T-helper 2 cell treated with Interferon-gamma antibody and Interleukin-4, amounts not matched to agents 100 ng/mL and 5 ng/mL, for 36 hours (primary cell): ENCODE results near the gene CACNA2D2. TPM values are rescaled to one million over a fixed set of nuclear protein-coding genes. Genes with fewer than 3 reads are reported as not detected.

Source experiments
- intact Hi-C: fragments of 100-400 bp; cut with micrococcal nuclease; formaldehyde crosslinking; loops from one replicate; pipeline ENCODE4 v1.15.1; 2023
- total RNA-seq: library from RNA; stranded (reverse); gene quantifications from 2 replicates; pipeline ENCODE4 v1.2.3, GENCODE V29; 2022

CACNA2D2 gene
- total RNA-seq, 1 donor from 2014 or later = 0.41 TPM

- intact Hi-C loops = no loop called here
Observed at GRCh38 chr3:50502225-50502583, 1.2 kb downstream of the CACNA2D2 start.

- intact Hi-C loops = no loop called here
Observed at GRCh38 chr3:50495609-50496423, 7.6 kb downstream of the CACNA2D2 start.

GRCh38 chr3:50494126-50494525 is 9.3 kb downstream of the CACNA2D2 start:
- intact Hi-C loops = no loop called here

GRCh38 chr3:50493623-50494022 is 9.8 kb downstream of the CACNA2D2 start:
- intact Hi-C loops = no loop called here

- intact Hi-C loops = no loop called here
Observed at GRCh38 chr3:50493086-50493485, 10.3 kb downstream of the CACNA2D2 start.

- intact Hi-C loops = no loop called here
Observed at GRCh38 chr3:50491023-50491422, 12.4 kb downstream of the CACNA2D2 start.

GRCh38 chr3:50490424-50490823 is 13.0 kb downstream of the CACNA2D2 start:
- intact Hi-C loops = no loop called here

- intact Hi-C loops = no loop called here
Observed at GRCh38 chr3:50487181-50487580, 16.3 kb downstream of the CACNA2D2 start.

- intact Hi-C loops = no loop called here
Observed at GRCh38 chr3:50486219-50486888, 17.1 kb downstream of the CACNA2D2 start.

GRCh38 chr3:50484722-50485121 is 18.7 kb downstream of the CACNA2D2 start:
- intact Hi-C loops = no loop called here

GRCh38 chr3:50483374-50483773 is 20.1 kb downstream of the CACNA2D2 start:
- intact Hi-C loops = no loop called here

GRCh38 chr3:50481992-50482391 is 21.4 kb downstream of the CACNA2D2 start:
- intact Hi-C loops = no loop called here

- intact Hi-C loops = no loop called here
Observed at GRCh38 chr3:50480471-50480870, 23.0 kb downstream of the CACNA2D2 start.

GRCh38 chr3:50479523-50479922 is 23.9 kb downstream of the CACNA2D2 start:
- intact Hi-C loops = no loop called here

- intact Hi-C loops = no loop called here
Observed at GRCh38 chr3:50478671-50479260, 24.7 kb downstream of the CACNA2D2 start.

GRCh38 chr3:50478051-50478450 is 25.4 kb downstream of the CACNA2D2 start:
- intact Hi-C loops = no loop called here

- intact Hi-C loops = no loop called here
Observed at GRCh38 chr3:50475348-50475747, 28.1 kb downstream of the CACNA2D2 start.

- intact Hi-C loops = no loop called here
Observed at GRCh38 chr3:50474717-50475116, 28.7 kb downstream of the CACNA2D2 start.

GRCh38 chr3:50473768-50474167 is 29.7 kb downstream of the CACNA2D2 start:
- intact Hi-C loops = no loop called here

- intact Hi-C loops = no loop called here
Observed at GRCh38 chr3:50472958-50473357, 30.5 kb downstream of the CACNA2D2 start.

GRCh38 chr3:50470658-50471057 is 32.8 kb downstream of the CACNA2D2 start:
- intact Hi-C loops = no loop called here

- intact Hi-C loops = no loop called here
Observed at GRCh38 chr3:50467919-50468318, 35.5 kb downstream of the CACNA2D2 start.
